Osteocyte (in vitro differentiated cells): Measurements from ENCODE around the gene USP49. TPM values are rescaled to one million over a fixed set of nuclear protein-coding genes. Genes with fewer than 3 reads are reported as not detected.

Source experiments
- DNase-seq: peaks from one replicate; pipeline ENCODE4 v3.0.0; 2021; ENCODE audit warnings: mixed read lengths; ENCODE audit not compliant: unreplicated experiment; ENCODE audit errors: extremely low spot score
- H3K27ac Mint-ChIP-seq: one replicate; pipeline ENCODE4 v1.8.0; 2021; ENCODE audit warnings: mild to moderate bottlenecking, mixed read lengths; ENCODE audit not compliant: unreplicated experiment
- H3K27me3 Mint-ChIP-seq: one replicate; pipeline ENCODE4 v1.8.0; 2021; ENCODE audit warnings: mixed read lengths; ENCODE audit not compliant: unreplicated experiment
- H3K36me3 Mint-ChIP-seq: one replicate; pipeline ENCODE4 v1.8.0; 2021; ENCODE audit warnings: mixed read lengths; ENCODE audit not compliant: unreplicated experiment
- H3K4me1 Mint-ChIP-seq: one replicate; pipeline ENCODE4 v1.8.0; 2021; ENCODE audit warnings: mixed read lengths; ENCODE audit not compliant: unreplicated experiment
- H3K4me3 Mint-ChIP-seq: one replicate; pipeline ENCODE4 v1.8.0; 2021; ENCODE audit warnings: mild to moderate bottlenecking, moderate library complexity, mixed read lengths; ENCODE audit not compliant: unreplicated experiment
- H3K9me3 Mint-ChIP-seq: one replicate; pipeline ENCODE4 v1.8.0; 2021; ENCODE audit warnings: mixed read lengths; ENCODE audit not compliant: unreplicated experiment
- total RNA-seq: library from RNA; stranded (reverse); gene quantifications from 2 replicates; pipeline ENCODE4 v1.2.1, GENCODE V29; 2021
- TF ChIP-seq, protein P1 (sequence below): fragments of 200-600 bp; sonication (generic); IDR thresholded peaks from 2 replicates; pipeline ENCODE4 v1.5.0; 2021; ENCODE audit warnings: antibody characterized with exemption, mild to moderate bottlenecking, moderate library complexity

USP49 gene
- total RNA-seq, 1 donor from 2014 or later, result 5.2 TPM

DNA sequence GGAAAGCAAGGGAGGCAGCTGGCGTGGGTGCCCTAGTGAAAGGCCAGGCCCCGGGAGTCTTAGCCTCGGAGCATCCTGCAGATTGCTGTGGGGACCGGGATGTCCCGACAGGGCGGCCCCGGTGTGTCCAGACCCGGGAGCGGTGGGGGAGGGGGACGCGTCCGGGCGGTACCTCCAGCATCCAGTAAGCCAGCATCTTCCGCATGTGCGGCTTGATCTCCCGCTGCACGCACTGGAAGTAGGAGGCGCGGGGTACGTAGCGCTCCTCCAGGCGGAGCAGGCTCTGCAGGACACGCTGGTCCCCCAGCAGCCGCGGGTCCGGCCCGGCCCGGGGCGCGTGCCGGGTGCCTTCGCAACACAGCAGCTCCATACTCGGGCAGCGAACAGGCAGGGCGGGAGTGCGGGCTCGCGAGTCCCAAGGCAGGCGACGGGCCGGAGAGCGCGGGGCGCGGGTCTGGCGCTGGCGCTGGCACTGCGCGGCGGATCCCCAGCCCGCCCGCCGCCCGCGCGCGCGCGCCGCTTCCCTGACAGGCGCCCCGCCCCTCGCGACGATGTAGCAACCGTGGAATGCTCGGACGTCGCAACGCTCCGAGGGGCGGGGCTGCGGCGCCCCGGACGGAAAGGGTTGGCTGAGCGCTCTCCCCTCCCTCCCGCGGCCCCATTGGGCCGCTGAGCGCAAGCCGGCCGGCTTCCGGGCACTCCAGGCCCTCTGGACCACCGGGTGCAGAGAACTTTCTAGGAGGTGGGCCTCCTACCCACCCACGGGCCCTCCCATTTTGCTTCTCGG lies 46.3 kb upstream of the USP49 start, which contains the start of gene CCND3:
Gene CCND3, minus strand, starts transcription at position 529 of the 787 bp plus-strand sequence. Its CDS starts 159 bp downstream, at position 370.
- Mint-ChIP-seq H3K27ac (peak within 1 kb of the TSS; percentile 72), H3K27me3 (no peaks in the 10 kb centered on the region), H3K9me3 (no peaks in the 10 kb centered on the region), H3K36me3 (peaks cover 2% of the 10 kb centered on the region), H3K4me1 (peaks cover 33% of the 10 kb centered on the region), H3K4me3 (peak within 1 kb of the TSS; percentile 81)
- DNase-seq, result peak; percentile 93
- TF ChIP-seq, protein P1, sequence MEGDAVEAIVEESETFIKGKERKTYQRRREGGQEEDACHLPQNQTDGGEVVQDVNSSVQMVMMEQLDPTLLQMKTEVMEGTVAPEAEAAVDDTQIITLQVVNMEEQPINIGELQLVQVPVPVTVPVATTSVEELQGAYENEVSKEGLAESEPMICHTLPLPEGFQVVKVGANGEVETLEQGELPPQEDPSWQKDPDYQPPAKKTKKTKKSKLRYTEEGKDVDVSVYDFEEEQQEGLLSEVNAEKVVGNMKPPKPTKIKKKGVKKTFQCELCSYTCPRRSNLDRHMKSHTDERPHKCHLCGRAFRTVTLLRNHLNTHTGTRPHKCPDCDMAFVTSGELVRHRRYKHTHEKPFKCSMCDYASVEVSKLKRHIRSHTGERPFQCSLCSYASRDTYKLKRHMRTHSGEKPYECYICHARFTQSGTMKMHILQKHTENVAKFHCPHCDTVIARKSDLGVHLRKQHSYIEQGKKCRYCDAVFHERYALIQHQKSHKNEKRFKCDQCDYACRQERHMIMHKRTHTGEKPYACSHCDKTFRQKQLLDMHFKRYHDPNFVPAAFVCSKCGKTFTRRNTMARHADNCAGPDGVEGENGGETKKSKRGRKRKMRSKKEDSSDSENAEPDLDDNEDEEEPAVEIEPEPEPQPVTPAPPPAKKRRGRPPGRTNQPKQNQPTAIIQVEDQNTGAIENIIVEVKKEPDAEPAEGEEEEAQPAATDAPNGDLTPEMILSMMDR, result peak; percentile 6

DNA sequence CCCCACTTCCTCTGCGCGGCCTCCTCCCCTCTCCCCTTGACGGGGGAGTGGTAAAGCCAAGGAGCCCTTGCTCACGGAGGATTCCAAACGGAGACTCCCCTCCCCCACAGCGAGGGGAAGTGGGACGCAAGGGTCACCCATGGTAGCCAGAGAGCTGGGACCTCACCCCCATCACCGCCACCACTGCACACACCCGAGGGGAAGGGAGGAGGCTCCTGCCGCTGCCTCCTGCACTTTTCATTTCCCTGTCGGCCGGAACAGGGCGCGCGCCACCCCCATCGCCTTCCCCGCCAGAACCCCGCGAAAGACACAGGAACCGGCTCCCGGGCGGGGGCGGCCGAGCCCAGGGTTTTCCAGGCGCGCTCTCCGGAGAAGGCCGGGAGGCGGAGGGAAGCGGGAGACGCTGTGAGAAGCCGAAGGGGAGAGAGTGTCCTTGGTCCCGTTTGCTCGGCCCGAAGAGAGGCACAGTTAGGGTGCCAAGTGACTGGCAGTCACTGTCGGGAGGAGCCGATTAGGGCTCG lies 45.6 kb upstream of the USP49 start:
- DNase-seq, result no peak
- peaks cover 3% of the 10 kb centered on the region for H3K36me3 Mint-ChIP-seq

DNA sequence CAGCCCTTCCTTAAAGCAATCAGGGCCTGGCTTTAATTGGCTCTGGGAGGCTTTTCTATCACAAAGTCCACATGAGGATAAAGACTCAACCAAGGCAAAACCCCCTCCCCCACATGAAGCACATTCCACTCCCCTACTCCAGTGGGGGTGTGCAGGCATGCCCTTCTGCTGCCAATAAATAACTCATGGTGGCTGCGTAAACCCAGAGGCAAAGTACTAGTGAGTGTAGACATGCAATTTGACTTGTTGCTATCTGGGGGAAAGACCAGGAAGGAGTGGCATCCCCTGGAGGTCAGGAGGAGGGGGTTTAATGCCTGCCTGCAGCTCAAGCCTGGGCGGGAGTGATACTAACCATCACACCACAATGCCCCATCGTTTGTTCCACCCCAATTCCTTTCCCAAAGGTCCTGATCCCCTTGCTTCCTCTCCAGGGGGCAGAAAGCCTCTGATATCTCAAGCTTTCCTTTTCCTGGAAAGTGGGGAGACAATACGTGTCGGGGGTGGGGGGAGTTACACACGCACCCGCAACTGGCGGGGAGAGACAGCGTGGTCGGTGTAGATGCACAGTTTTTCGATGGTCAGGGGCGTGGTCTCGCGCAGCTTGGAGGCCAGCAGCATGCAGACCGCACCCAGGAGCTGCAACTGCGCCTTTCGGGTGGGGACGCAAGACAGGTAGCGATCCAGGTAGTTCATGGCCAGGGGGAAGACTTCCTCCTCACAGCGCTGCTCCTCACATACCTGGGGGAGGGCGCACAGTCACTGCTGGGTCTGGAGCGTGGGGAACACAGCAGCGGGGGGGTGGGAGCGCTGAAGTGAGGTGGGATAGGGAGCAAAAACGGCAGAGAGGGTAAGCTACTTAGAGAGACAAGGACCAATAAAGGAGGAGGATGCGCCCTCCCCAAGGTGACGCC lies 44.9 kb upstream of the USP49 start:
- no peak for DNase-seq
- TF ChIP-seq, protein P1, result no peak
- Mint-ChIP-seq H3K27ac (peak overlapping the region; percentile 51), H3K27me3 (no peaks in the 10 kb centered on the region), H3K36me3 (peaks cover 3% of the 10 kb centered on the region), H3K9me3 (no peaks in the 10 kb centered on the region), H3K4me1 (peaks cover 37% of the 10 kb centered on the region), H3K4me3 (peak overlapping the region; percentile 81)

More for the DNA sequence above, 45.6 kb upstream of the USP49 start:
- Mint-ChIP-seq H3K27me3 (no peaks in the 10 kb centered on the region), H3K4me3 (peak overlapping the region; percentile 81), H3K27ac (peak overlapping the region; percentile 51), H3K9me3 (no peaks in the 10 kb centered on the region), H3K4me1 (peaks cover 37% of the 10 kb centered on the region)
- TF ChIP-seq, protein P1, result peak; percentile 5

DNA sequence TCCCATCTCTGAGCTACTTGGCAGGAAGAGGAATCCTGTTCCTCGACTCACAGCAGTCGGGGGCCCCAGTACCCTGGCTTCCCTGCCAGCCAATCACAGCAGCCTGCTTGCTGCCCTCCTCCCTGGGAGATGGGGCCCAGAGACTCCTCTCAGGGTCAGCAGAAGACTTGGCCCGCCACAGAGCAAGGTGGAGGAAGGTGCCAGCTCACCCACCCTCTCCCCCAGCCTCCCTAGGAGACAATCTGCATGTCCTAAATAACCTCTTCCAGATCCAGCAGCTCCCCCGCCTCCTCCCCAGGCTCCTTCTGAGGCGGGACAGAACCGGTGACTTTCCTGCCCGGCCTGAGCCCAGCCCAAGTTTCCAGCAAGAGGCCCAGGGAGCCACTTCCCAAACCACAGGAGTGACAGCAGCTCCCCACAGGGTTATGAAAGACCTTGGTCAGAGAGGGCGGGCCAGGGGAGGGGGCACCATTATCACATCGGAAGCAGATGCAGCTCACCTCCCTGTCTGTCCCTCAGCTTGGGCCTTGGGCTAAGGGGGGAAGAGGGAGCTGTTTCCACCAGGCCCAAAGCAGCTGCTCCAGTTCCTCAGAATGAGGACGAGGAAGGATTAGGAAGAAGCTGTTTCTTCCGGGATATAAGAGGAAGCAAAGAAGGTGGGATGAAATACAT lies 44.1 kb upstream of the USP49 start:
- no peak for DNase-seq
- Mint-ChIP-seq H3K4me1 (peaks cover 37% of the 10 kb centered on the region), H3K4me3 (peak overlapping the region; percentile 81), H3K9me3 (no peaks in the 10 kb centered on the region), H3K36me3 (peaks cover 7% of the 10 kb centered on the region), H3K27me3 (no peaks in the 10 kb centered on the region), H3K27ac (peak overlapping the region; percentile 51)
- TF ChIP-seq, protein P1, result no peak
